Nephron (organoid): ENCODE results near the gene AJAP1.

ENCODE experiments used
- H3K27ac Mint-ChIP-seq, 3 experiments: 2 replicates each; pipeline ENCODE4 v1.8.0; 2020; ENCODE audit warnings: mixed read lengths in 3 of 3, mild to moderate bottlenecking in 2 of 3, moderate library complexity in 1 of 3
- H3K27me3 Mint-ChIP-seq: 2 replicates; pipeline ENCODE4 v1.8.0; 2021; ENCODE audit warnings: low read depth, mild to moderate bottlenecking, moderate library complexity, mixed read lengths
- H3K36me3 Mint-ChIP-seq: 2 replicates; pipeline ENCODE4 v1.8.0; 2020; ENCODE audit warnings: low read depth, mixed read lengths
- H3K4me1 Mint-ChIP-seq: 2 replicates; pipeline ENCODE4 v1.8.0; 2020; ENCODE audit warnings: mixed read lengths
- H3K4me3 Mint-ChIP-seq, 3 experiments: 2 replicates each; pipeline ENCODE4 v1.8.0; 2020; ENCODE audit warnings: mild to moderate bottlenecking in 3 of 3, mixed read lengths in 3 of 3, moderate library complexity in 2 of 3
- H3K9me3 Mint-ChIP-seq: 2 replicates; pipeline ENCODE4 v1.8.0; 2020; ENCODE audit warnings: mixed read lengths
- TF ChIP-seq, protein P1 (sequence below), 3 experiments: fragments of 200-600 bp; sonication (generic); IDR thresholded peaks; one replicate each; pipeline ENCODE4 v1.5.0; 2021; ENCODE audit warnings: antibody characterized with exemption in 3 of 3; ENCODE audit not compliant: unreplicated experiment in 3 of 3

The AJAP1 gene

GRCh38 chr1:4670265-4670664 lies 15.9 kb downstream of the AJAP1 start:
- H3K36me3 Mint-ChIP-seq = no peaks in the 10 kb centered on the region
- H3K4me3 Mint-ChIP-seq = no peak overlapping the region
- H3K27me3 Mint-ChIP-seq = peaks cover 11% of the 10 kb centered on the region
- H3K27ac Mint-ChIP-seq = no peak overlapping the region
- TF ChIP-seq, protein P1, sequence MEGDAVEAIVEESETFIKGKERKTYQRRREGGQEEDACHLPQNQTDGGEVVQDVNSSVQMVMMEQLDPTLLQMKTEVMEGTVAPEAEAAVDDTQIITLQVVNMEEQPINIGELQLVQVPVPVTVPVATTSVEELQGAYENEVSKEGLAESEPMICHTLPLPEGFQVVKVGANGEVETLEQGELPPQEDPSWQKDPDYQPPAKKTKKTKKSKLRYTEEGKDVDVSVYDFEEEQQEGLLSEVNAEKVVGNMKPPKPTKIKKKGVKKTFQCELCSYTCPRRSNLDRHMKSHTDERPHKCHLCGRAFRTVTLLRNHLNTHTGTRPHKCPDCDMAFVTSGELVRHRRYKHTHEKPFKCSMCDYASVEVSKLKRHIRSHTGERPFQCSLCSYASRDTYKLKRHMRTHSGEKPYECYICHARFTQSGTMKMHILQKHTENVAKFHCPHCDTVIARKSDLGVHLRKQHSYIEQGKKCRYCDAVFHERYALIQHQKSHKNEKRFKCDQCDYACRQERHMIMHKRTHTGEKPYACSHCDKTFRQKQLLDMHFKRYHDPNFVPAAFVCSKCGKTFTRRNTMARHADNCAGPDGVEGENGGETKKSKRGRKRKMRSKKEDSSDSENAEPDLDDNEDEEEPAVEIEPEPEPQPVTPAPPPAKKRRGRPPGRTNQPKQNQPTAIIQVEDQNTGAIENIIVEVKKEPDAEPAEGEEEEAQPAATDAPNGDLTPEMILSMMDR (IDR thresholded peaks at IDR 0.05; ENCODE audit: unreplicated experiment in 3 of 3) = no peak
- no peaks in the 10 kb centered on the region for H3K4me1 Mint-ChIP-seq
- H3K9me3 Mint-ChIP-seq = peaks cover 4% of the 10 kb centered on the region

DNA sequence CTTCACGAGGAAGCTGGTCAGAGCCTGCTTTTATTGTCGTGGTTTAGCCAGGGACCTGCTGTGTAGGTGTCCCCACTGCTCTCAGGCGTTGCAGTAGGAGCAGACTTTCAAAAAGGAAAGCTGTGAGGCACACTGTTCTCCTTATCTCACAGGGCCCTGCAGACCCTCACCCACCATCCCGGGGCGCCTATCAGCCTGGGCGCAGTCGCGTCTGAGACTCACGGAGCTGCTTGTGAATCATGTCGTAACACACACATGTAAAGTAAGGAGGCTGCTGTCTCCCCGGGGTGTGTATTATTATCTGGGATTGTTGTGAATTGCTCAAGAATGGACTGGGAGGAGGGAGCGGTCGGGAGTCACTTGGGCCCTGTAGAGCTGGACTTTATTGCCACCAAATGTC lies 17.4 kb downstream of the AJAP1 start:
- H3K4me3 Mint-ChIP-seq = no peak overlapping the region
- no peak overlapping the region for H3K27ac Mint-ChIP-seq
- TF ChIP-seq, protein P1 (IDR thresholded peaks at IDR 0.05; ENCODE audit: unreplicated experiment in 3 of 3) = no peak
- no peaks in the 10 kb centered on the region for H3K36me3 Mint-ChIP-seq
- H3K4me1 Mint-ChIP-seq = peaks cover 7% of the 10 kb centered on the region
- peaks cover 21% of the 10 kb centered on the region for H3K27me3 Mint-ChIP-seq
- peaks cover 2% of the 10 kb centered on the region for H3K9me3 Mint-ChIP-seq

DNA sequence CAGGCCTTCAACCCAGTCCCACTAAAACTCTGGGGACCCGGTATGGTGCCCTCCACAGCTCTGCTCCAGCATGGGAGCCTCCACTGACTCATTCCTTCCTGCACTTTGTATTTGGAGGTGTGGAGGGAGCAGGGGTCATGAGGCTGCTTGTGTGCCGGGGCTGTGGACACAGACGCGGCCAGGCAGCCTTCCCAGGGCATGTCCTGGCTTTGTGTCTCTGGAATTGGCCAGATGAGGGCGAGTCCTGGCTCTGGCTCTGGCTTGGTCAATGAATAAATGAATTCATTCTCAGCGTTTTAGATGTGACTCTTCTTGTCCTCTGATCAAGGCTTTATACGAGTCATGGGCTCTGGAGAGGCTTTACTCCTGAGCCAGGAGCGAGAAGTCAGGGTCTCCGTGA lies 19.1 kb downstream of the AJAP1 start:
- Mint-ChIP-seq H3K4me3 (no peak overlapping the region), H3K9me3 (peaks cover 12% of the 10 kb centered on the region), H3K27me3 (peaks cover 21% of the 10 kb centered on the region), H3K36me3 (no peaks in the 10 kb centered on the region), H3K4me1 (peaks cover 7% of the 10 kb centered on the region), H3K27ac (no peak overlapping the region)
- TF ChIP-seq, protein P1 (IDR thresholded peaks at IDR 0.05; ENCODE audit: unreplicated experiment in 3 of 3) = no peak

DNA sequence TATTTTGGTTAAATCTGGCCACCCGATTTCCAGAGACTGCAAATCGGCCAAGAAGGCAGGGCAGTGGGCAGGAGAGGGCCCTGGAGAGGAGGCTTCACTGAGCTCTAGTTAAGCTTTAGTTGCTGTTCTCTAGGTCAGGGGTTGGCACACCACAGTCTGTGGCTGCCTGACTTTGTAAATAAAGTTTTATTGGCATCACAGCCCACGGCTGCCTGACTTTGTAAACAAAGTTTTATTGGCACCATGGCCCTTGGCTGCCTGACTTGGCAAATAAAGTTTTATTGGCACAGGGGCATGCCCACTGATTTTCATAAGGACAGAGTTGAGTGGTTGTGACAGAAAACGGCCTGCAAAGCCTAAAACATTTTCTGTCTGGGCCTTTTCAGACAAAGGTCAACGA lies 19.7 kb downstream of the AJAP1 start:
- Mint-ChIP-seq H3K27ac (no peak overlapping the region), H3K4me1 (peaks cover 7% of the 10 kb centered on the region), H3K4me3 (no peak overlapping the region), H3K27me3 (peaks cover 21% of the 10 kb centered on the region), H3K36me3 (no peaks in the 10 kb centered on the region), H3K9me3 (peaks cover 16% of the 10 kb centered on the region)
- TF ChIP-seq, protein P1 (IDR thresholded peaks at IDR 0.05; ENCODE audit: unreplicated experiment in 3 of 3) = no peak

DNA sequence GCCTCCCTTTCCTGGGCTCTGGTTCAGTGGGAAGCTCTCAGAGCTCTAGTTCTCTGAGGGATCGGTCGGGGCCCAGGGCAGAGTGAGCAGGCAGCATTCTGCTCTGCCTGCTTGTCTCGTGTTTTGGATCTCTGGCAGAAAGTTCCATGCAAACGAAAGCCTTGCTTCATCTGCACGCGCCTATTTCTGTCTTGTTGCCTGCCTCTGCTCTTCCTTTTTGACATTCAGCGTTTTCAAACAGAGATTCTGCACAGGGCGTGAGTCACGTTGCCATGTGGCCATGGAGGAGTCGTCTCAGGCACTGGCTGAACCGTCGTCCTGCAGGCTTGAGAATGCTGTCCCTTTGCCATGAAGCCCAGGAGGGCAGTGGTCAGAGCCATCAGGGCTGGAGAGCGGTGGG lies 20.3 kb downstream of the AJAP1 start:
- Mint-ChIP-seq H3K27me3 (peaks cover 24% of the 10 kb centered on the region), H3K36me3 (no peaks in the 10 kb centered on the region), H3K9me3 (peaks cover 18% of the 10 kb centered on the region), H3K27ac (no peak overlapping the region), H3K4me3 (no peak overlapping the region), H3K4me1 (peaks cover 7% of the 10 kb centered on the region)
- TF ChIP-seq, protein P1 (IDR thresholded peaks at IDR 0.05; ENCODE audit: unreplicated experiment in 3 of 3) = no peak

DNA sequence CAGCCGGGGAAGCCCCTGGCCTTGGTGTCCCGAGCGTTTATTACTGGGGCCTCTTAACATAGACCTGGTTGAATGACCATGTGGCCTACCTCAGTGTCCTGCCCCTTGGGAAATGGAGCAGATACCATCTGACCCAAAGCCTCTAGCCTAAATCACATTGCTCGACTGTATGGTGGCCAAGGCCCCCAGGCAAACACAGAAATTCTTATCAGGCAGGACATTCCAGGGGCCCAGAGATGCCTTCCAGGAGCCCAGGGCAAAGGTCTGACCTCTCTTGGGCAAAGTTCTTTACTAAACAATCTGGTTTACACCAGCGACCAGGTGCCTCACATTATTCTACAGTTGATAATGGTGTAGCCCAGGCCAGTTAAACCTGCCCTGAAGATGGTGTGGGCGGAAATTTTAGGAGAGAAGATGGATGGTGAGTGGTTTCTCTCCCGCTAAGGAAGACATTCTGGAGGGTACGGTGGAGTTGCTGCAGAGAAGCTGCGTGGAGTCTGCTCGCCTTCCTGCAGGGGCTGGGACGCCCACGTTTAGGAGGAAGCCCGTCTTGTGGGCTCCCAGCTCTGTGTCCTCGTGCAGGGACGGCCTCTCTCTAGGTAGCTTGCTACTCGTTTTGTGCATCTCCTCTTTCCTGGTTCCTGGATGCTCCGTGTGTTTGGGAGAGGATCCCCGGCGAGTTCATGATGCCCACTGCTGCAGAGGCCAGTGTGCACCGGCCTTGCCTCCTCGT lies 21.2 kb downstream of the AJAP1 start:
- H3K9me3 Mint-ChIP-seq = peaks cover 24% of the 10 kb centered on the region
- H3K4me1 Mint-ChIP-seq = peaks cover 7% of the 10 kb centered on the region
- no peak overlapping the region for H3K4me3 Mint-ChIP-seq
- H3K27me3 Mint-ChIP-seq = peaks cover 26% of the 10 kb centered on the region
- H3K36me3 Mint-ChIP-seq = no peaks in the 10 kb centered on the region
- TF ChIP-seq, protein P1 (IDR thresholded peaks at IDR 0.05; ENCODE audit: unreplicated experiment in 3 of 3) = no peak
- H3K27ac Mint-ChIP-seq = no peak overlapping the region
